HG03159 (cell line): ENCODE measurements around the gene DLGAP5.

Experiments
- ATAC-seq: cut with Tn5 transposase; IDR thresholded peaks from one replicate; pipeline ENCODE4 v1.9.1; 2021; ENCODE audit warnings: mild to moderate bottlenecking, moderate library complexity; ENCODE audit not compliant: unreplicated experiment

Gene DLGAP5, protein sequence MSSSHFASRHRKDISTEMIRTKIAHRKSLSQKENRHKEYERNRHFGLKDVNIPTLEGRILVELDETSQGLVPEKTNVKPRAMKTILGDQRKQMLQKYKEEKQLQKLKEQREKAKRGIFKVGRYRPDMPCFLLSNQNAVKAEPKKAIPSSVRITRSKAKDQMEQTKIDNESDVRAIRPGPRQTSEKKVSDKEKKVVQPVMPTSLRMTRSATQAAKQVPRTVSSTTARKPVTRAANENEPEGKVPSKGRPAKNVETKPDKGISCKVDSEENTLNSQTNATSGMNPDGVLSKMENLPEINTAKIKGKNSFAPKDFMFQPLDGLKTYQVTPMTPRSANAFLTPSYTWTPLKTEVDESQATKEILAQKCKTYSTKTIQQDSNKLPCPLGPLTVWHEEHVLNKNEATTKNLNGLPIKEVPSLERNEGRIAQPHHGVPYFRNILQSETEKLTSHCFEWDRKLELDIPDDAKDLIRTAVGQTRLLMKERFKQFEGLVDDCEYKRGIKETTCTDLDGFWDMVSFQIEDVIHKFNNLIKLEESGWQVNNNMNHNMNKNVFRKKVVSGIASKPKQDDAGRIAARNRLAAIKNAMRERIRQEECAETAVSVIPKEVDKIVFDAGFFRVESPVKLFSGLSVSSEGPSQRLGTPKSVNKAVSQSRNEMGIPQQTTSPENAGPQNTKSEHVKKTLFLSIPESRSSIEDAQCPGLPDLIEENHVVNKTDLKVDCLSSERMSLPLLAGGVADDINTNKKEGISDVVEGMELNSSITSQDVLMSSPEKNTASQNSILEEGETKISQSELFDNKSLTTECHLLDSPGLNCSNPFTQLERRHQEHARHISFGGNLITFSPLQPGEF

DNA sequence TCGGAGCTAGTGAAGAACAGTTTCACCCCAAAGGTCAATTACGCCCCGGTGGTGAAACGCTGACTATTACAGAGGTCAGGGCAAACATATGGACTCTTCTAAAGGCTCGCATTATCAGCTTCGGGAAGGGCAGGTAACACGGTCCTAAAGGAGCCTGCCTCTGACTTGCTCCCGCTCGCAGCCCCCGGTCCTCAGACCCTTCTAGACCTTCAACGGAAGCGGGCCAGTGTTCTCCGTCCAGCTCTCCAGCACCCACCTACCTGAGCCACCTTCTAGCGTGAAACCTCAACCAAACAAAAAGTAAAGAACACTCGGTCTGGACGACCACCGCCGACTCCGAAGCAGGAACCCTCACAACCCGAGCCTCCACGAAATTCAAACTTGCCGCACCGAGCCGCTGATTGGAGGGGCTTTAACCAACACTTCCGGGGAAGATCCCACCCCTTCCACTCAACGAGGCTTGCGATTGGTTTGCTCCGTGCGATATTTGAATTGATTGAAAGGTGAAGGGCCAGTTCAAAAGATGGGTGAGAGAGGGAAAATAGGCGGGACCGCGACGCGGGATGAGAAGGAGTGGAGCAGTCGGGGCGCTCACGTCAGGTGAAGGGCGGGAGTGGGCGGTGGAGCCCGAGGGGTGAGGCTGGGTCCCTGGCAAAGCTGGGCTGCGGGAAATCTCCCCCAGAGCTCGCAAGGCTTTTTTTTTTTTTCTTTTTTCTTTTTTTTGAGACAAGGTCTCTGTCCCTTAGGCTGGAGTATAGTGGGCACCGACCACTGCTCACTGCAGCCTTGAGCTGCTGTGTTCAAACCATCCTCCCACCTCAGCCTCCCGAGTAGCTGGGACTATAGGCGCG is at the start of gene DLGAP5:
TSS of gene DLGAP5 (minus strand) at position 383 of the 851 bp plus-strand sequence. CDS start 2,406 bp downstream, outside the sequence.
- peak; percentile 96 for ATAC-seq

DNA sequence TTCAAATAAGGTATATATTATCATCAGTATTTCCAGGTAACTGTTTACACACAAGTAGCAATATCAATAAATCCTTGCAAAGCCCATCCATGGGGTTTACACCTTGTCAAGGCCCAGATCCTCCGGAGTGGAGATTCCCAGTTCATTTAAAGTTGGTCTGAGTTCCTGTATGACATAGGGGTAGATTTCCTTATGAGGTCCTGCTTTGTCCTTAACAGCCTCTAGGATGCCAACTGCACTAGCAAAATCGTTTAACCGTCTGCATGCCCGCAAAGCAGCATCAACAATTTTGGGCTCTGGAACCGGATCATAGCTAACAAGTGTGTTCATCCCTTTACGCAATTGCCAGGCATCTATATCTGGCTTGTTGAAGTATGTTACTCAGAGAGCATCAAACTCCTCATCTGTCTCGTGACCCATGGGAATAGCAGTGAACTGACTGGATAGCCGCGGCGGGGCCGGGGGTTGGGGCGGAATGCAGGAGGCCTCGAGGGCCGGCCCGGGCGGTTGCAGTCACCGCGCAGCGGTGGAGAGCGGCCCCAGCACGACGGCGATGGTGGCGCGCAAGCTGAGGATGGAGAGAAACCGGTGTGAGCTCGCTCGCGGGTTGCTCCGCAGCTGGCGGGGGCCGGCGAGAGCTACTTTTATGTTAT is 49.3 kb upstream of the DLGAP5 start:
- no peak for ATAC-seq

DNA sequence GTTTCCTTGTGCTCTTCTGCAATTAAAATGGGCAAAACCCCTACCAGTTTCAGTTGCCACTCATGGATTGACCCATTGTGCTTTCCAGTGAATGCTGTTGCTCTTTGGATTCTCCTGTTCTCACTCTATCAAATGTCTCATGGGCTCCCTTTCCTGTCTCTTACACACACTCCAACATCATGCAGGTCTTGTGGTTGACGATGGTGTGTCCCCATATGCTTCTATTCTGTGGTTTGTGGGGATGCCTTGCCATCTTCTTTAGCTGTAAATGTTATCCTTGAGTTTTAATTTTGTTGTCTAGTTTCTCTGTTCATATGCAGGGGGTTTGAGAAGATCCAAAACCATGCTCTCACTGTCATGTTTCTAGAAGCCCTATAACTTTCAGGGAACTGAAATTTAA is 47.9 kb upstream of the DLGAP5 start:
- ATAC-seq, result no peak

DNA sequence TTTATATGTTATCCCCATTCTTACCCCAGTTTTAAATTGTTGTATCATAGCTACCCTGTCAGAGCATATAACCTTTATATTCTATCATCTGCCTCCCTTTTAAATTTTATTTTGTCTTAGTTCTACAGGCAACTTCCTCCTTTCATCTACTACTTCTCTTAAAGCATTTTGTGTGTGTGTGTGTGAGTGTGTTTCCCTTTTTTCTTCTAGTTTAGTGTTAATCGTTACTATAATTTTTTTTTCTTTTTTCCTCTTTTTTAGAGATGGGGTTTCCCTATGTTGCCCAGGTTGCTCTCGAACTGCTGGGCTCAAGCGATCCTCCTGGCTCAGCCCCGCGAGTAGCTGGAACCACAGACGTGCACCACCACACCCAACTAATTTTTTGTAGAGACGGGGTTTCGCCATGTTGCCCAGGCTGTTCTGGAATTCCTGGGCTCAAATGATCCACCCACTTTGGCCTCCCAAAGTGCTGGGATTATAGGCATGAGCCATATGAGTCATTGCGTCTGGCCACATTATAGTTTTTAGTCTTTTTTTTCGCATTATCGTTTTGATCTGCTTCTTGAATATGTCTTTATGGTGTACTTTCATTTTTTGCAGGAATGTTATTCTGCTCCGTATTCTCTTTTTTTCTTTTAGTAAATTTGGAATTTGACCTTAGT is 46.8 kb upstream of the DLGAP5 start:
- ATAC-seq, result no peak

DNA sequence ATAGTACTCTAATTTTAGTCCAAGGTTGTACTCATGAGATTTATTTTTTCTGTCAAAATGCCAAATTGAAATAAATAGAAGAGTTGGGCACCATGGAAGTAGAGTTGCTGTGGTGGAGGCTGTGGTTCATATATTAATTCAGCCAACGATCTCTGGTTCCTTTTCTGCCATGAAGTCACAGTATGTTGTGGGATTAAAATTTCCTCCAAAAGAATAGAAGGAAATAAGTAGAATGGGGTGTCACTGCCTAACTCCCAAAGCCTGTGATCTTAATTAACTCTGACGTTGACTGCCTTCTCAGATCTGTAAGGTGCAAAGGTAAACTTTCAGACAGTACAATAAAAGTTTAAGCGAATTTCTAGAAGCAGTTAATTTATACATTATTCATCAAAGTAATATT is 42.2 kb upstream of the DLGAP5 start:
- no peak for ATAC-seq

DNA sequence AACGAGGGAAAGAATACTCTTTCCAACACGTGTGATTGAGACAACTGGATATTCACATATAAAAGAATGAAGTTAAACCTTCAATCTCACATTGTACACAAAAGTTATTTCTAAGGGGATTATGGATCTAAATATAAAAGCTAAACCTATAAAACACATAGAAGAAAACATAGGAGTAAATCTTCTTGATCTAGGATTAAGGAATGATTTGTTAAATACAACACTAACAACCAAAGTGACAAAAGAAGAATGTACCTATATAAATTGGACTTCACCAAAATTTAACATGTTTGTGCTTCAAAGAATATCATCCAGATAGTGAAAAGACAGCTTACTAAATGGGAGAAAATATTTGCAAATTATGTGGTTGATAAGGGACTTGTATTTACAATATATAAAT is 36.9 kb upstream of the DLGAP5 start:
- no peak for ATAC-seq

DNA sequence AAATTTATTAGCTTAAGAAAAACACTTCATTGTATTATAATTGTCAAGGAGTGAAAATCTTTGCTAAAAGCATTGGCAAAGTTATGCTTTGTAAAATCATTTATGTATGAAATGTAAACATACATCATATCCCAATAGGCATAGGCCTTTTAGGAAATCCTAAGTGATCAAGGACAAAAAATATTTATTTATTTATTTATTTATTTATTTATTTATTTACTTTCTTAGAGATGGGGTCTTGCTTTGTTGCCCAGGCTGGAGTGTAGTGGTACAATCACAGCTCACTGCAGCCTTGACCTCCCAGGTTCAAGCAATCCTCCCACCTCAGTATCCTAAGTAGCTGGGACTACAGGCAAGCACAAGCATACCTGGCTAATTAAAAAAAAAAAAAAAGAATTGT is 32.0 kb upstream of the DLGAP5 start:
- no peak for ATAC-seq

DNA sequence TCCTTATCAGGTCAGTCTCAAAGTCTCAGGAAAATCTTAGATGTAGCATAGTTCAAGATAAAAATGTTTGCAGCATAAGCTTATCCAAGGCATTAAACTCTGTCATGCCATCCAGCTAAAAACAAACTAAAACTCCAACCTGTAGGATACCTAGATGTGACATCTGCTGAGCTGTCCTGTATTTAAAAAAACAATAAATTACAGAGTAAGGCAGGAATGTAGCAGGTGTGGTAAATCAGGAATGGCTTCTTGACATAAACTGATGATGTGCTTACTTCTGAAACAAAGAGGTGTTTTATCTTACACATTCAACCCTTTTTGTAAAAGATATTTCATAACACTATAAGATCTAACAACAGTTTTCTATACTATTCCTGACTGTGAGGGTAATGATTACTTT is 30.6 kb upstream of the DLGAP5 start:
- no peak for ATAC-seq

DNA sequence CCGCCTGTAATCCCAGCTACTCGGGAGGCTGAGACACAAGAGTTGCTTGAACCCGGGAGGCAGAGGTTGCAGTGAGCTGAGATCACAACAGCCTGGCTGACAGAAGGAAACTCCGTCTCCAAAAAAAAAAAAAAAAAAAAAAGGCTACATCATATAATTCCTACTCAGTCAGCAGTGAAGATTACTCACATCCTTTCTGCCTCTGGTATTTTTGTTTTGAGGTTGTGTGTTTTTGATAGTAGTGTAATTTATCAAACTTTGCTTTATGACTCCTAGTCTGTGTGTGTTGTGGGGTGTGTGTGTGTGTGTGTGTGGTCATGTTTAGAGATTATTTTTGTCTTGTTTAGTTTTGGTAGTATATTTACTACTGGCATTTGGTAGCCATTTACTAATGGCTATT is 29.8 kb upstream of the DLGAP5 start:
- ATAC-seq, result no peak

DNA sequence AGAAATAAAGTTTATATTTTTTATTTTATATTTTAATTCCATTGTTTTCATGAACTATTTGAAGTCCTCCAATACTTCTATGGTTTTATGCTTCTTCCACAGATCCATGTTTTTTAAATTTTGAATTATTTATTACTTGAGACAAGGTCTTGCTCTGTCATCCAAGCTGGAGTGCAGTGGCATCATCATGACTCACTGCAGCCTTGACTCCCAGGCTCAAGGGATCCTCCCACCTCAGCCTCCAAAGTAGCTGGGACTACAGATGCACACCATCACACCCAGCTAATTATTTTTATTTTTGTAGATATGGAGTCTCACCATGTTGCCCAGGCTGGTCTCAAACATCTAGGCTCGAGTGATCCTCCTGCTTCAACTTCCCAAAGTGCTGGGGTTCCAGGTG is 28.8 kb upstream of the DLGAP5 start:
- ATAC-seq, result no peak

DNA sequence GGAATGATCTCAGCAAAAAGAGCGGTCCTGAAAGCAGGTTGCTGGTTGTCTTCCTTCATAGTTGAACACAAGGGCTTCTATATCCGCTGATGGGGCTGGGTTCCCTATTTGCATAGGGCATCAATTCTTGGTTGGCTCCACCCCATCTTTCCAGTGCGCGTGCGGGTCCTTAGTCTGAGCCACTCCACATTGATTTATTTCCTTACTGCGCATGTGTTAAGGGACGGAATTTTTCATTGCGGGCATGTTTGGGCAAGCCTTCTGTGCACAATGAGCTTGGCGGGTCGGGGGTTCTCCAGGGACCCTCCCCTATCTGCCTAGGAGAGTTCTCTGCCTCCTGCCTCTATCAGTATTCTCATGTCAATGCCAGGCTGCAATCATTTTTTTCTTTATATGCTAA is 21.2 kb upstream of the DLGAP5 start:
- no peak for ATAC-seq

DNA sequence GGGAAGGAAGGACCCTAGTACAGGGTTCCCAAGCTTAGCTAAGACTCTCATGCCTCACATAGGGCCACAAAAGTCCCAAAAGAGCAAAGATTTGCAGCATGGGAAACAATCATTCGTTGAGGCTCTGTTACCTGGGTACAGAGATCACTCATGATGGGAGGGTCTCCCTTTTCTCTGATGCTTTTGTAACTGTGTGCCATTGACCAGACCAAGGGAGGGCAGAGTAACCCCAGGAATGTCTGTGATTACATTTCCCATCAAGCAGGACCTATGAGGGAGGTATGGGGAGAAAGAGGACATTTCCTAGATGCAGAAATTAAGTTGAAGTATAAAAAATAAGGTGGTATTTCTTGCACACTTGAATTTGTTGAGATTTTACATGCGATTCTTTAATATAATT is 16.4 kb upstream of the DLGAP5 start:
- ATAC-seq, result no peak

DNA sequence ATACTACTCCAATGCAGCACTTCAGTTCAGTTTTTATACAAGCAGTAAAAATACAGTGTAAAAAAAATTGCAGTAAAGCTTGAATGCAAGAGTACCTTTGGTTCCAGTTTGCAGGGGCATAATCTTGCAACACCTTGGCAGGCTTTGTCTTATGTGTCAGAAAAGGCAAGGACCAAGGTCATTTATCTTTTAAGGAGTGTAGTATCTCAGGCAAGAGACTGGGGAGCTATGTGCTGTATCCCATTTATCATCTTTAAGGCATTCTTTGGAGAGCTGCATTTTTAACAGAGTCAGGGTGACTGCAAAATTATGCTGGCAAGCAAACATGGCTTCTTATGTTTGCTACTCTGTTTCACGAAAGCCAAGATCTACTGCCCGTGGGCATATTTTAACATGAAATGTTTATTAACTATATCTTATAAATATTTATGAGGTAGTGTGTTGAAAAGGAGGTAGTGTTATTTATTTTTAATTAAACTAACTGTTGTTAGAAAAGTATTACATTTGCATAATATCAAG is 14.8 kb upstream of the DLGAP5 start:
- no peak for ATAC-seq

DNA sequence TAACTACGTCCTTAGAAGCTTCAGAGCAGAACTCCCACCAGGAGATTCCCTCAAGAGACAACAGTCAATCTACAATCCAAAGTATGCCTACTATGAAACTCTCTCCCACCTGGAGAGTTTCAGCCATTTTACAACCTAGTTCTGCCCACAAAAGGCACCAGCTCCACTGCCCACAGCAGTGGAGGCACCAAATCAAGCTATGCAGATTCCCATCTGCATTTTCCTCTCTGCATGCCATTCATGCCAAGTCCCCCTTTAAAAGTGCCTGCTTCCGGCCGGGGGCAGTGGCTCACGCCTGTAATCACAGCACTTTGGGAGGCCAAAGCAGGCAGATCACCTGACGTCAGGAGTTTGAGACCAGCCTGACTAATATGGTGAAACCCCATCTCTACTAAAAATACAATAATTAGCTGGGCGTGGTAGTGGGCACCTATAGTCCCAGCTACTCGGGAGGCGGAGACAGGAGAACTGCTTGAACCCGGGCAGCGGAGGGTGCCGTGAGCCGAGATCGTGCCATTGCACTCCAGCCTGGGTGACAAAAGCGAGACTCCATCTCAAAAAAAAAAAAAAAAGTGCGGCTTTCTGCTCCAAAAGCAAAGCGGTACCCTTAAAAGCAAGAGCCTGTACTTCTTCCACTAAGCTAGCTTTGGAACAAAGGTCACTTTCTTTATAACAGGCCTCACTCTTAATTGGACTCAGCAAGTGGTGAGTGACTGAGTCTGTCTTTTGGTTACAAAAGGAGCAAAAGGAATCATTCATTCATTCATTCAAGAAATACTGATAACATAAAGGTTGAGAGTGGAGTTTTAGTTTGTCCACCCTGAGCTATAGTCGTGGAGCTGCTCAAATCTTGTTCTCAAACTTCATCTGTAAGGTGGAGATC is 10.1 kb upstream of the DLGAP5 start:
- ATAC-seq, result no peak

DNA sequence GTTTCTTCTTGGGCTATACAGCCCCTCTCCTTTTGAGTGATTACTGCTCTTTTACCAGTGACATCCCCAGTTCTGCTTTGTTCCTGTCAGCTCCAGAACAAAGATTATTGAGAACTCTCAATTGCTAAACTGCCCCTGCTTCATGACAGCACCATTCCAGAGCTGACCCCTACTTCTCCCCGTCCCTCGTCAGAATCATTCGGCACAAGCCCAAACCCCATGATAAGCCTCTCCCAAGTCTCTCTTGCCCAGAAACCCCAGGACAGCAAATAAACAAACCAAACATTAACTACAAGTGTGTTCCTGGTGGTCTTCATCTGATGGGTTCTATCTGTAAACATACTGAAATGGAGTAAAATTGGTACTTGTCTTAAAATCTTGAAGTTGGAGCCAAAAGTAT is 9.3 kb upstream of the DLGAP5 start:
- no peak for ATAC-seq

DNA sequence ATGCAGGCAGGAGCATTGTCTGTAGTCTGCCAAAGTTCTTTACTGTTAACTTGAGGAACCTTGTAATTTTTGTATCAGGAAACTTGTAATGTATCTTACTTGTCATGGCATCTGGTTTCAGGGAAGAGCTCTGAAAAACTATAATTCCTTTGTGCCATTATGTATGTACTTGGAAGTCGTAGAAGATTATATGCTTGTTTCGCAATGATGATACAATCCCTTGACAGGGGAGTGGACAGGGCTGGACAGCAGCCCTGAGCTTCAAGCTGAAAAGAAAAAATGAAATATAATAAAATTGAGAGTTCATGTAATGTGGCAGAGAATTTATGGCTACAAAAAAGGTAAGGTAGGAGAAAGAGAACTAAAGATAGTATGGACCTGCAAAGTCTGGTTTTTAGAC is 7.4 kb upstream of the DLGAP5 start:
- no peak for ATAC-seq

DNA sequence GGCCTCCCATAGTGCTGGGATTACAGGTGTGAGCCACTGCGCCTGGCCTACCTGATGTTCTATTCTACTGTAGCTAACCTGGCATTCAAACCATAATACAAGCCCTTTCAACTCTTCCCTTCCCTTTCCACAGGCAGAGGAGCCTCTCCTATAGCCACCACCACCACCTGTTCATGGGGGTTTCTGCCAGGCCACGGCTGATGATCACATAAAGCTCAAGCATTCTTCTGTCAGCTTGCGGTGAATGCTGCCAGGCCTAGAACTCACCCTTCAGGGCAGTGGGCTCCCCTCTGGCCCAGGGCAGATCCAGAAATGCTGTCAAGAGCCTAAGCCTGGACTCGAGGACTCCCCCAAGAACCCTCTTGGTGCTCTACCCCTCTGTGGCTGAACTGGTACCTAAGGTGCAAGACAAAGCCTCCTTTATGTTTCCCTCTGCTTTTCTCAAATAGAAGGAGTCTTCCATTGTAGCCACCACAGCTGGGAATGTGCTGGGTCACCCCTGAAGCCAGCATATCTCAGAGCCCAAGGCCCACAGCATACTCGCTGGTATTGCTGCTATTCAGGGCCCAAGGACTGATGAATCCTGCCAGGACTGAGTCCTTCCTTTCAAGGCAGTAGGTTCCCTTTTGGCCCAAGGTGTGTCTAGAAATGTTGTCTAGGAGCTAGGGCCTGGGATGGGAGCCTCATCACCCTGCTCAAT is 3.4 kb upstream of the DLGAP5 start:
- ATAC-seq, result no peak

DNA sequence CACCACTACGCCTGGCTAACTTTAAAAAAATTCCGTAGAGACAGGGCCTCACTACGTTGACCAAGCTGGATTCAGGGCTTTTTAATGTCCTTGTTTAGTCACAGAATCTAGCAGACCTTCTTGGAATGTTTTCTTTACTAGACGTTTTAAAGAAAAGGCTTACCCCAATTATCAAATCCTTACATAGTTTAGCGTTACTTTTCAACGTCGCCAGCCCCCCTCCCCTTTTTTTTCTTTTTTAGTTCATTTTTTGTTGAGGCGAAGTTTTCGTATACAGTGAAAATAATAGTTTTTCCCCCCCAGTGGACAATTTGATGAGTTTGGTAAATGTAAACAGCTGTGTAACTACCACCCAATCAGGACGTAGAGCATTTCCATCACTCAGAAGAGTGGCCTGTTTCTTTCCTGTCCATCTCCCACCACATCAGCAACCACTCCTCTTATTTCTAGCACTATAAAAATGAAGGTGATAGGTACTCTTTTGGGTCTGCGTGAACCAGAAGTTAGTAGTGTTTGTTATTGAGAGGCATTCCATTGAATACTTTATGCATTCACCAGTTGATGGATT is 753 bp upstream of the DLGAP5 start:
- no peak for ATAC-seq
